Neural cell (in vitro differentiated cells): ENCODE measurements around the gene CFAP52.

Experiments used
- EP300 ChIP-seq: fragments of 450-650 bp; conservative IDR thresholded peaks from 2 replicates; pipeline ENCODE4 v1.6.1; 2014; ENCODE audit warnings: antibody characterized with exemption, mild to moderate bottlenecking, moderate library complexity; ENCODE audit not compliant: poor library complexity, severe bottlenecking
- EZH2 ChIP-seq: fragments of 200-600, 300-800 bp; shearing (Covaris generic), sonication (generic); IDR thresholded peaks from 2 replicates; pipeline ENCODE4 v1.6.1; 2014; ENCODE audit warnings: antibody characterized with exemption, low read length, borderline replicate concordance, mild to moderate bottlenecking; ENCODE audit not compliant: insufficient read depth, poor library complexity, severe bottlenecking
- POLR2AphosphoS5 ChIP-seq: IDR thresholded peaks from 2 replicates; pipeline ENCODE4 v1.6.1; 2012
- SMC3 ChIP-seq: fragments of 450-650 bp; conservative IDR thresholded peaks from 2 replicates; pipeline ENCODE4 v1.6.1; 2014; ENCODE audit warnings: antibody characterized with exemption, mild to moderate bottlenecking, moderate library complexity; ENCODE audit not compliant: poor library complexity
- TAF1 ChIP-seq: IDR thresholded peaks from 2 replicates; pipeline ENCODE4 v1.6.1; 2012; ENCODE audit warnings: low read depth
- TF ChIP-seq, protein P1 (sequence below): fragments of 450-650 bp; IDR thresholded peaks from 2 replicates; pipeline ENCODE4 v1.5.1; 2014; ENCODE audit warnings: antibody characterized with exemption, mild to moderate bottlenecking, moderate library complexity; ENCODE audit not compliant: poor library complexity, severe bottlenecking
- TF ChIP-seq, protein P2 (sequence below): IDR thresholded peaks from 2 replicates; pipeline ENCODE4 v1.6.1; 2012; ENCODE audit warnings: borderline replicate concordance

DNA sequence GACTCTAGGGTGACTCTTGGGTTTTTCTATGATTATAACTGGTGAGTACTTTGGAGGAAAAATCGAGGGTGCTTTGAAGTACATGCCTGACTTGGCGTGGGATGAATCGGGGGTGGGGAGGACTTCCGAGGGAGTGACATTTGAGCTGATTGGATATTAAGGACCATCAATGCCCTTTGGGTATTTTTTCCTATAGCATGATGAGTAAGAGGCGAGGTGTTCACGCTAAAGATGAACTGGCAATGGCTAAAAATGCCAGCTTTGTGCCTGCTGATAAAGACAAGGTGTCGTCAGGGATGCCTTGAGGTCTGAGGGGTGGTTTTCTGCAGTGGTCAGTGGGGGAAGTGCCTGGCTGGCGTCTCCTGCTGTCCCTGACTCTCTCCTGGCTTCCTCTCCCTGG, 94.2 kb downstream of the CFAP52 start:
- TF ChIP-seq, protein P1, sequence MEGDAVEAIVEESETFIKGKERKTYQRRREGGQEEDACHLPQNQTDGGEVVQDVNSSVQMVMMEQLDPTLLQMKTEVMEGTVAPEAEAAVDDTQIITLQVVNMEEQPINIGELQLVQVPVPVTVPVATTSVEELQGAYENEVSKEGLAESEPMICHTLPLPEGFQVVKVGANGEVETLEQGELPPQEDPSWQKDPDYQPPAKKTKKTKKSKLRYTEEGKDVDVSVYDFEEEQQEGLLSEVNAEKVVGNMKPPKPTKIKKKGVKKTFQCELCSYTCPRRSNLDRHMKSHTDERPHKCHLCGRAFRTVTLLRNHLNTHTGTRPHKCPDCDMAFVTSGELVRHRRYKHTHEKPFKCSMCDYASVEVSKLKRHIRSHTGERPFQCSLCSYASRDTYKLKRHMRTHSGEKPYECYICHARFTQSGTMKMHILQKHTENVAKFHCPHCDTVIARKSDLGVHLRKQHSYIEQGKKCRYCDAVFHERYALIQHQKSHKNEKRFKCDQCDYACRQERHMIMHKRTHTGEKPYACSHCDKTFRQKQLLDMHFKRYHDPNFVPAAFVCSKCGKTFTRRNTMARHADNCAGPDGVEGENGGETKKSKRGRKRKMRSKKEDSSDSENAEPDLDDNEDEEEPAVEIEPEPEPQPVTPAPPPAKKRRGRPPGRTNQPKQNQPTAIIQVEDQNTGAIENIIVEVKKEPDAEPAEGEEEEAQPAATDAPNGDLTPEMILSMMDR, result no peak
- no peak for TF ChIP-seq POLR2AphosphoS5
- TF ChIP-seq, protein P2, sequence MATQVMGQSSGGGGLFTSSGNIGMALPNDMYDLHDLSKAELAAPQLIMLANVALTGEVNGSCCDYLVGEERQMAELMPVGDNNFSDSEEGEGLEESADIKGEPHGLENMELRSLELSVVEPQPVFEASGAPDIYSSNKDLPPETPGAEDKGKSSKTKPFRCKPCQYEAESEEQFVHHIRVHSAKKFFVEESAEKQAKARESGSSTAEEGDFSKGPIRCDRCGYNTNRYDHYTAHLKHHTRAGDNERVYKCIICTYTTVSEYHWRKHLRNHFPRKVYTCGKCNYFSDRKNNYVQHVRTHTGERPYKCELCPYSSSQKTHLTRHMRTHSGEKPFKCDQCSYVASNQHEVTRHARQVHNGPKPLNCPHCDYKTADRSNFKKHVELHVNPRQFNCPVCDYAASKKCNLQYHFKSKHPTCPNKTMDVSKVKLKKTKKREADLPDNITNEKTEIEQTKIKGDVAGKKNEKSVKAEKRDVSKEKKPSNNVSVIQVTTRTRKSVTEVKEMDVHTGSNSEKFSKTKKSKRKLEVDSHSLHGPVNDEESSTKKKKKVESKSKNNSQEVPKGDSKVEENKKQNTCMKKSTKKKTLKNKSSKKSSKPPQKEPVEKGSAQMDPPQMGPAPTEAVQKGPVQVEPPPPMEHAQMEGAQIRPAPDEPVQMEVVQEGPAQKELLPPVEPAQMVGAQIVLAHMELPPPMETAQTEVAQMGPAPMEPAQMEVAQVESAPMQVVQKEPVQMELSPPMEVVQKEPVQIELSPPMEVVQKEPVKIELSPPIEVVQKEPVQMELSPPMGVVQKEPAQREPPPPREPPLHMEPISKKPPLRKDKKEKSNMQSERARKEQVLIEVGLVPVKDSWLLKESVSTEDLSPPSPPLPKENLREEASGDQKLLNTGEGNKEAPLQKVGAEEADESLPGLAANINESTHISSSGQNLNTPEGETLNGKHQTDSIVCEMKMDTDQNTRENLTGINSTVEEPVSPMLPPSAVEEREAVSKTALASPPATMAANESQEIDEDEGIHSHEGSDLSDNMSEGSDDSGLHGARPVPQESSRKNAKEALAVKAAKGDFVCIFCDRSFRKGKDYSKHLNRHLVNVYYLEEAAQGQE, result no peak
- TF ChIP-seq SMC3, result no peak
- no peak for TF ChIP-seq EZH2
- TF ChIP-seq EP300, result no peak
- TF ChIP-seq TAF1, result no peak
